Chondrocyte (in vitro differentiated cells): ENCODE results near the gene EEIG1. TPM values are rescaled to one million over a fixed set of nuclear protein-coding genes. Genes with fewer than 3 reads are reported as not detected.

ENCODE experiments used
- DNase-seq: peaks from one replicate; pipeline ENCODE4 v3.0.0; 2021; ENCODE audit warnings: mixed read lengths, low spot score
- H3K27ac Mint-ChIP-seq: one replicate; pipeline ENCODE4 v1.8.0; 2021; ENCODE audit warnings: mild to moderate bottlenecking, moderate library complexity, mixed read lengths; ENCODE audit not compliant: unreplicated experiment
- H3K27me3 Mint-ChIP-seq: 2 replicates; pipeline ENCODE4 v1.8.0; 2021; ENCODE audit warnings: low read depth, mixed read lengths
- H3K36me3 Mint-ChIP-seq: 2 replicates; pipeline ENCODE4 v1.8.0; 2021; ENCODE audit warnings: low read depth, mixed read lengths
- H3K4me1 Mint-ChIP-seq: 2 replicates; pipeline ENCODE4 v1.8.0; 2021; ENCODE audit warnings: low read depth, mild to moderate bottlenecking, mixed read lengths
- H3K4me3 Mint-ChIP-seq: one replicate; pipeline ENCODE4 v1.8.0; 2021; ENCODE audit warnings: mild to moderate bottlenecking, moderate library complexity, mixed read lengths; ENCODE audit not compliant: unreplicated experiment
- H3K9me3 Mint-ChIP-seq: 2 replicates; pipeline ENCODE4 v1.8.0; 2021; ENCODE audit warnings: low read depth, mixed read lengths
- total RNA-seq: library from RNA; stranded (reverse); gene quantifications from 3 replicates; pipeline ENCODE4 v1.2.1, GENCODE V29; 2021
- TF ChIP-seq, protein P1 (sequence below): fragments of 200-600 bp; sonication (generic); IDR thresholded peaks from 2 replicates; pipeline ENCODE4 v1.5.0; 2021; ENCODE audit warnings: antibody characterized with exemption, mild to moderate bottlenecking, moderate library complexity

The EEIG1 gene
- total RNA-seq, 1 donor from 2014 or later: 63.0 TPM

DNA sequence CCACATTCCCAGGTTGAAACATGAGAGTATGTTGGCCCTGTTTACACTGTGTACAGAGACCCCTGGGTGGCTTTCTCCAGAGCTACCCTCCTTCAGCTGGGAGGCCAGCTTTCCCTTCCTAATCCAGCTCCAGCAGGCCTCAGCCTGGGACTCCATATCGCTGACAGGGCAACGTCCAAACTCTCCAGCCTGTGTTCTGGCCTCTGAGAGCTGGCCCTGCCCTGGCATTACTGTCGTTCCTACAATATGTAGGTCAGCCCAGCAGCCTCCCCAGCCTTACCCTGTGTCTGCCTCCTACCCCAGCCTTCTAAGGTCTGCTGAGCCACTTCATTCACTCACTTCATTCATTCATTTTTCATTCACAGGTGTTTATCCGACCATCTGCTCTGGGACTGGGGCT lies 8.3 kb upstream of the EEIG1 start:
- Mint-ChIP-seq H3K27ac (no peak overlapping the region), H3K9me3 (no peaks in the 10 kb centered on the region), H3K27me3 (no peaks in the 10 kb centered on the region), H3K4me1 (no peaks in the 10 kb centered on the region), H3K36me3 (no peaks in the 10 kb centered on the region), H3K4me3 (no peak overlapping the region)
- TF ChIP-seq, protein P1, sequence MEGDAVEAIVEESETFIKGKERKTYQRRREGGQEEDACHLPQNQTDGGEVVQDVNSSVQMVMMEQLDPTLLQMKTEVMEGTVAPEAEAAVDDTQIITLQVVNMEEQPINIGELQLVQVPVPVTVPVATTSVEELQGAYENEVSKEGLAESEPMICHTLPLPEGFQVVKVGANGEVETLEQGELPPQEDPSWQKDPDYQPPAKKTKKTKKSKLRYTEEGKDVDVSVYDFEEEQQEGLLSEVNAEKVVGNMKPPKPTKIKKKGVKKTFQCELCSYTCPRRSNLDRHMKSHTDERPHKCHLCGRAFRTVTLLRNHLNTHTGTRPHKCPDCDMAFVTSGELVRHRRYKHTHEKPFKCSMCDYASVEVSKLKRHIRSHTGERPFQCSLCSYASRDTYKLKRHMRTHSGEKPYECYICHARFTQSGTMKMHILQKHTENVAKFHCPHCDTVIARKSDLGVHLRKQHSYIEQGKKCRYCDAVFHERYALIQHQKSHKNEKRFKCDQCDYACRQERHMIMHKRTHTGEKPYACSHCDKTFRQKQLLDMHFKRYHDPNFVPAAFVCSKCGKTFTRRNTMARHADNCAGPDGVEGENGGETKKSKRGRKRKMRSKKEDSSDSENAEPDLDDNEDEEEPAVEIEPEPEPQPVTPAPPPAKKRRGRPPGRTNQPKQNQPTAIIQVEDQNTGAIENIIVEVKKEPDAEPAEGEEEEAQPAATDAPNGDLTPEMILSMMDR: no peak
- no peak for DNase-seq

DNA sequence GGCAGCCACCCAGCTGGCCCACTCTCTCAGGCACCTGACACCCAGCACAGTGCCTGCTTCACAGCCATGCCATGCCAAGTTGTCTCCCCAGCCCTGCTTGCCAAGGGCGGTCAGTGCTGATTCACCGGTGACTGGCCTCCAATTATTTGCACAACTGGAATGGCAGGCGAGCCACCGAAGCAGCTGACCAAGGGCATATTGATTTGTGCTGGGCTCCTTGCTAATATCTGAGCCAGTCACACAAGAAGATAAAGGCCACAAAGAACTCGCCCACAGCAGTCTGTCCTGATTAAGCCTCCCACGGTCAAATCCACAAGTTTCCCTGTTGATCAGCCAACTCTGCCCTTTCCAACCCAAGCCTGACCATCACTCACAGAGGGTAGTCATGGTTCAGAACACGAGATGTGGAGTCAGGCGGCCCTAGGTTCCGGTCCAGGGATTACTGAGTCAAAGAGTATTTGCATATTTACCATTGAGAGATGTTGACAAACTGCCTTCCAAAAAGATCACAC lies 6.4 kb upstream of the EEIG1 start:
- no peaks in the 10 kb centered on the region for H3K4me1 Mint-ChIP-seq
- H3K27ac Mint-ChIP-seq: no peak overlapping the region
- TF ChIP-seq, protein P1: no peak
- DNase-seq: no peak
- H3K36me3 Mint-ChIP-seq: no peaks in the 10 kb centered on the region
- no peak overlapping the region for H3K4me3 Mint-ChIP-seq
- H3K9me3 Mint-ChIP-seq: no peaks in the 10 kb centered on the region
- H3K27me3 Mint-ChIP-seq: no peaks in the 10 kb centered on the region

DNA sequence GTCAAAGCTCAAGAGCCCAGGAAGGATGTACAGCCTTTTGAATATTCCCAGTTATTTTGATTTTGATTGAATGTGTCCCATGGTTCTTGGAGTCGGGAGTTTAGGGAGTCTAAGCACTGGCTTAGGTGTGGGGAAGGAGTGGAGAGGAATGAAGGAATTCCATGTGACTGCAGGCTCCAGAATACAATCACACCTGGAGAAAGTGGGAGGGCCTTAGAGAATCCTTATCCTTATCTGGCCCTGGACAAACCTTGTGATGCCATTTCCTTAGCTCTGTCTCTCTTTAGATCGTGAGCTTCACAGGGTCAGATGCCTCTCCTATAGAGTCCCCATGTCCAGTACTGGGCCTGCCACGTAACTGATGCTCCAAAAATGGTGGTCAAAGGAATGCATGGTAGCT lies 4.2 kb upstream of the EEIG1 start:
- TF ChIP-seq, protein P1: no peak
- H3K4me3 Mint-ChIP-seq: no peak overlapping the region
- no peaks in the 10 kb centered on the region for H3K27me3 Mint-ChIP-seq
- no peak for DNase-seq
- no peaks in the 10 kb centered on the region for H3K36me3 Mint-ChIP-seq
- no peak overlapping the region for H3K27ac Mint-ChIP-seq
- H3K4me1 Mint-ChIP-seq: peaks cover 9% of the 10 kb centered on the region
- H3K9me3 Mint-ChIP-seq: no peaks in the 10 kb centered on the region

DNA sequence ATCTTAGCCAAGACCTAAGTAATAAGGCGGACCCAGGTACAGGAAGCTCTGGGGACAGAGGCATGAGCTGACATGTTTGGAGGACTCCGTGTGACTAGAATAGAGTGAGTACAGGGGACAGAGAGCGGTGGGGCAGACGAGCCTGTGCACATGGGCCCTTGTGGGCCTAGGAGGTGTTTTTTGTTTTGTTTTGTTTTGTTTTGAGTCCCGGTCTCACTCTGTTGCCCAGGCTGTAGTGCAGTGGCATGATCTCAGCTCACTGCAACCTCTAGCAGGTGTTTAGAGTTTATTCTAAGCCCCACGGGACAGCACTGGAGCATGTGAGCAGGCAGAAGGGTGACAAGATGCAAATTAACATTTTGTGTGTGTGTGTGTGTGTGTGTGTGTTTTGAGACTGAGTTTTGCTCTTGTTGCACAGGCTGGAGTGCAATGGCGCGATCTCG lies 3.1 kb upstream of the EEIG1 start:
- H3K27me3 Mint-ChIP-seq: no peaks in the 10 kb centered on the region
- TF ChIP-seq, protein P1: no peak
- H3K36me3 Mint-ChIP-seq: no peaks in the 10 kb centered on the region
- no peaks in the 10 kb centered on the region for H3K9me3 Mint-ChIP-seq
- no peak for DNase-seq
- no peak overlapping the region for H3K4me3 Mint-ChIP-seq
- H3K27ac Mint-ChIP-seq: no peak overlapping the region
- peaks cover 13% of the 10 kb centered on the region for H3K4me1 Mint-ChIP-seq

DNA sequence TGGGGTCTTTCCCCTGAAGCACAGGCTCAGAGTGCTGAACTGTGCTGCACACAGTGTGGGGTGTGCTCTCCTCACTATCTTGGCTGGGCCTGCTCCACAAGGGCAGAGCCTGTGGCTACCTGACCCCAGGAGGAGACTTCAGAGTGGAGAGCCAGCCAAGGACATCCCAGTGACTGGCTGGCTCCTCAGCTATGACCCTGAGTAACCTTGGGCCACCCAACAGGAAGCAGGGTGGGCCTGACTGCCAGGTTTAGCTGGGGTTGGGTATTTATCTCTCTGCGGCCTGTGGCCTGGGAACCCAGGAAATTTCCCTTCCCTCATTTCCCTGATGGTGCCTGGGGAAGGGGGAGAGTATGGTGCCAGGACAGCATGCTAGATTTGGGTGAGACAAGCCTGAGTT lies 2.1 kb upstream of the EEIG1 start:
- Mint-ChIP-seq H3K27me3 (no peaks in the 10 kb centered on the region), H3K36me3 (no peaks in the 10 kb centered on the region), H3K4me1 (peaks cover 20% of the 10 kb centered on the region), H3K4me3 (no peak overlapping the region), H3K9me3 (no peaks in the 10 kb centered on the region), H3K27ac (no peak overlapping the region)
- DNase-seq: no peak
- TF ChIP-seq, protein P1: no peak
